Measurements from ENCODE around the gene AFF4.

AFF4 gene

DNA sequence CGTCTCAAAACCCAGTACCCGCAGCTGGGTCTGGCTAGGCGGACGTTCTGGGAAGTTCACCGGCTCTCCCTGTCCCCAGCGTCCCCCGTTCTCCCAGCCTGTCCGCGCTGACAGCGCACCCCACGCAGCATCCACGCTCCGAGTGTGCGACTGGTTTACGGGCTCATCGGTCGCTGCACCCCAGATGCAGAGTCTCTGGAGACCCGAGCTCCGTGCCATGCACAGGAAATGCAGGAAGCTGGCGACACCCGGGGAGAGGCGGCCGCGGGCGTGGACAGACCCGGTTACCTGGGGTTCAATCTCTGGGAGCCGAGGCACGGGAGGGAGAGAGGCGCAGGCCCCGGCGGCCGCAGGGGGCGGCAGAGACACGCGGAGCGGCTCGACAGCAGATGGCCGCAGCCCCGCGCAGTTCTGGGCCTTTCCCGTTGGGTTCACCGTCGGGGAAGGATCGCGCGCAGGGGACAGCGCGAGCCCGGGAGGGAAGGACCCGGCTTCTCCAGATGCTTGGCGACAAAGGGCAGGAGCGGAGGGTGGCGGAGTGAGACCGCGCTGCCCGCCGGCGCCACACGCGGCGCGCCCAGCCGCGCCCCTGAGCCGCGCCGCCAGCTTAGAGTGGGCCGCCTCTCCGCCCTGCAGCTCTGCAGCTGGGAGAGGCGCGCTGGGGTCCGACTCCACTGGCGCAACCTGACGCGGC is 133.5 kb downstream of the AFF4 start:
- H3K36me3 ChIP-seq (ENCODE audit: control insufficient read depth, insufficient read depth, low read length), result no peaks in the 10 kb centered on the region
- peaks cover 73% of the 10 kb centered on the region for H3K27me3 ChIP-seq (ENCODE audit: control insufficient read depth, insufficient read depth, low read length)
- H3K9ac ChIP-seq (ENCODE audit: low read depth, low read length), result no peak overlapping the region
- H3K4me1 ChIP-seq (ENCODE audit: control insufficient read depth, insufficient read depth, low read length), result peaks cover 4% of the 10 kb centered on the region
- peak overlapping the region; percentile 73 for H3K4me3 ChIP-seq (ENCODE audit: low read depth, low read length)
- no peaks in the 10 kb centered on the region for H3K9me3 ChIP-seq (ENCODE audit: control insufficient read depth, insufficient read depth, low read length)

DNA sequence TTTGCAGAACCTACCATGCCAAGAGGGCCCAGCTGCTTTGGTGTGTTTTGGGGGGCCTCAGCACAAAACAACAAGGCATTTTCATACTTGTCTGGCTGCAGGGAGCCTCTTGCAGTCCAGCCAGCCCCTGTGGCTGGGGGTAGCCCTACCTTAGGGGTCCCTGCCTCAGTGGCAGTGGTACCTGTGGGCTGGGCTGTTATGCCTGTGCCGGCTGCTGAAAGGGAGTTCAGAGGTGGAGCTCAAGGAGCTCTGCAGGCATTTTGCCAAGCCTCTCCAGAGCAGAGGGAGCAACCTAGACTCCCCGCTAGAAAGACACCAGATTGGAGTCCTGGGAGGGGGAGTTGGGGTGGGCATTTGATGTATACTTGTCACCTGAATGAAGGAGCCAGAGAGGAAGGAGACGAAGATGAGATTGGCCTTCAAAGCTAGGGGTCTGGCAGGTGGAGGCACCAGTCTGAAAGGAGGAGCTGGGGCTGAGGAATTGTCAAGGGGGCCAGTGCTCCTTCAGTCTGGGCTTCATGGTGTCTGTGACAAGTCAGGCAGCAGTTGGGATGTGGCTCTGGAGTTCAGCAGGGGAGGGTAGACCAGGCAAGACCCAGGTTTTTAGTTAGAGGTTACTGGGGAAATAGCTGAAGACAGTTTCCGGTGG is 134.5 kb downstream of the AFF4 start:
- Histone ChIP-seq H3K9ac (ENCODE audit: low read depth, low read length) (no peak overlapping the region), H3K9me3 (ENCODE audit: control insufficient read depth, insufficient read depth, low read length) (no peaks in the 10 kb centered on the region), H3K27me3 (ENCODE audit: control insufficient read depth, insufficient read depth, low read length) (peaks cover 82% of the 10 kb centered on the region), H3K4me1 (ENCODE audit: control insufficient read depth, insufficient read depth, low read length) (peaks cover 6% of the 10 kb centered on the region), H3K36me3 (ENCODE audit: control insufficient read depth, insufficient read depth, low read length) (no peaks in the 10 kb centered on the region), H3K4me3 (ENCODE audit: low read depth, low read length) (peak overlapping the region; percentile 73)

DNA sequence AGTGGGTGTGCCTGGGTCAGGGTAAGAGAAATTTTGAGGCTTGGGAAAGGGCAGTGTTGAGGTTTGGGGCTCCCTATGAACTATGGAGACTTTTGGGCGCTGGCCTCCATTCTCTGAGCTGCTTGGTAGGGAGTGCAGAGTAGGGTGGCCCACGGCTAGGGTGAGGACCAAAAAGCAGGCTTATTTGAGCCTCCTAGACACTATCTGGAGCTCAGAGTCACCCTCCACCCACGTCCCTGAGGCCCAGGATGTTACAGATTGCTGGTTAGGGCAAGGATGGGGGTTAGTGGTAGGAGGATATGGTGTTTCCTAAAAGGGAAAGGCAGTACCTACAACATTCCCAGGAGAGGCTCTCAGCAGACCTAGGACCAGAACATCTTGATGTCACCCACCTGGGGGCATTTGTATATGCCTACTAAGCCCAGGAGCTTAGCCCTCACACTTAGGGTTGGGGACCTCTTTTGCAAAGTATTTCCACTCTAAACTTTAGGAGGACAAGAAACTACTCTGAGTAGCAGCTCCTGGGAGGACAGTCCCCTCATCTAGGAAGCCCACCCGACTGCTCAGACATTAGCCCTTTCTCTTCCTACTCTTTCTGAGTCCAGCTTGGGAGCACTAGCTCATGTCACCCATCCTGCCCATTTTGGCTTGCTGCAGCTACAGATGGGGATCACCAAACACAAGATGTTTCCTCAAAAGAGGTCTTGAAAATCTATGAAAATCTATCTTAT is 135.3 kb downstream of the AFF4 start:
- Histone ChIP-seq H3K9ac (ENCODE audit: low read depth, low read length) (no peak overlapping the region), H3K36me3 (ENCODE audit: control insufficient read depth, insufficient read depth, low read length) (no peaks in the 10 kb centered on the region), H3K9me3 (ENCODE audit: control insufficient read depth, insufficient read depth, low read length) (no peaks in the 10 kb centered on the region), H3K27me3 (ENCODE audit: control insufficient read depth, insufficient read depth, low read length) (peaks cover 85% of the 10 kb centered on the region), H3K4me3 (ENCODE audit: low read depth, low read length) (no peak overlapping the region), H3K4me1 (ENCODE audit: control insufficient read depth, insufficient read depth, low read length) (peaks cover 7% of the 10 kb centered on the region)

DNA sequence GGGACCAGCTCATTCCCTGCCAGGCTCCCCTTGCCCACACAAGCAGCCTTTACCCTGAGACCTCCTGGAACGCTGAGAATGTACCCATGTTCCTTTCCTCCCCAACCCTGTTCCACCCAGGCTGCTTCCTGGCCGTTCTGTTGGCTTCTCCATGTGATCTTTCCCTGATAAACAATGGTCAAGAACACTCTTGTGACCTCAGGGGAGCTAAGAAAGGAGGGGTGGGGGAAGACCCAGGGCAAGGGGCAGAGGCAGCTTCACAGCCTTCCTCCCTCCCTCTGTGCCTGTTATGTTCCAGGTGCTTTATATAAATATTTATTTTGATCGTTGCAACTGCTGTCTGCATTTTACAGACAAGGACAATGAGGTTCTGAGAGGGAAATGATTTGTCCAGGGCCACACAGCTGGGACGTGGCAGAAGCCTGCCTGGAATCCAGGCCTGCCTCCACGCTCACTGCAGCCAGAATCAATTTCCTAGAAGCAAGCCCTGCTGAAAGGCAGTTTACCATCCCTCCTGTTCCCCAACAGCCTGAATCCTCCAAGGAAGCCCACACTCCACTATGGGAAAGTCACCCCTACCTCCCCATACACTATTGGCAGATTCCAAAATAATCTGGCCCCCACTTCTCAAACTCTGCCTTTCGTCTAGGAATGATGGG is 136.9 kb downstream of the AFF4 start:
- Histone ChIP-seq H3K9me3 (ENCODE audit: control insufficient read depth, insufficient read depth, low read length) (no peaks in the 10 kb centered on the region), H3K4me1 (ENCODE audit: control insufficient read depth, insufficient read depth, low read length) (peaks cover 7% of the 10 kb centered on the region), H3K4me3 (ENCODE audit: low read depth, low read length) (peak overlapping the region; percentile 37), H3K27me3 (ENCODE audit: control insufficient read depth, insufficient read depth, low read length) (peaks cover 77% of the 10 kb centered on the region), H3K9ac (ENCODE audit: low read depth, low read length) (no peak overlapping the region), H3K36me3 (ENCODE audit: control insufficient read depth, insufficient read depth, low read length) (no peaks in the 10 kb centered on the region)

DNA sequence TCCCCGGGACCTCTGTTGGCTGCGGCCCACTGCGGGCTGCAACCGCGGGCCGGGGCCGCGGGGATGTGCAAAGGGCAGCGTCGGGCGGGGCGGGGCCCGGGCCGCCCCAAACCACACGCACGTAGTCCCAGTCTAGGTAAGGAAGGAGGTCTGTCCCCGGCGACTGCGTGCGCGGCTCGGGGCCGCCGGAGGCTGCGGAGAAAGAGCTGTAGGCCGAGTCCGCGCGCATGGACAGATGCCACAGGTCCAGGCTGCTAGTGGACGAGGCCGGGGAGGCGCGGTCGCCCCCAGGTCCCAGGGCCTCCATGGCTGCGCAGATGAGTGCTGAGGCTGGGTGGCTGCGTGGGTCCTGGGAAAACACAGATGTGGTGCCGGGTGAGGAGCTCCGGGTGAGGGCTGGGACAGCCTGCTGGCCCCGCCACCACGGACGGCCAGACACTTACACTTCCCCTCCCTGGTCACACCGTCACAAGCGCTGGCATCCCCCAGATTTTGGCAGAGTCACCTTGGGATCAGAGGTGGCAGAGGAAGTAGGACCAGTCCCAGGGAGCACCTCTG is 137.5 kb downstream of the AFF4 start:
- Histone ChIP-seq H3K4me1 (ENCODE audit: control insufficient read depth, insufficient read depth, low read length) (peaks cover 7% of the 10 kb centered on the region), H3K9ac (ENCODE audit: low read depth, low read length) (peak overlapping the region; percentile 47), H3K36me3 (ENCODE audit: control insufficient read depth, insufficient read depth, low read length) (no peaks in the 10 kb centered on the region), H3K27me3 (ENCODE audit: control insufficient read depth, insufficient read depth, low read length) (peaks cover 77% of the 10 kb centered on the region), H3K4me3 (ENCODE audit: low read depth, low read length) (peak overlapping the region; percentile 37), H3K9me3 (ENCODE audit: control insufficient read depth, insufficient read depth, low read length) (no peaks in the 10 kb centered on the region)

Measured in iPS-15b (cell line).